GM12875 (cell line): ENCODE data around the gene PTPN11.
"Not testable (repeated sequence)": the region's sequence is repeated elsewhere in the genome, so short reads cannot be mapped to it uniquely, and the experiment has no call there.

Experiments used
- H3K4me3 ChIP-seq: one replicate; pipeline ENCODE4 v1.5.1; 2011; ENCODE audit warnings: low read depth, low read length, control low read depth
- TF ChIP-seq, protein P1 (sequence below): IDR thresholded peaks from 2 replicates; pipeline ENCODE4 v1.5.1; 2011; ENCODE audit warnings: low read depth, mild to moderate bottlenecking, control low read depth, inconsistent platforms, low read length, moderate library complexity, borderline replicate concordance; ENCODE audit not compliant: insufficient read depth

Gene PTPN11

DNA sequence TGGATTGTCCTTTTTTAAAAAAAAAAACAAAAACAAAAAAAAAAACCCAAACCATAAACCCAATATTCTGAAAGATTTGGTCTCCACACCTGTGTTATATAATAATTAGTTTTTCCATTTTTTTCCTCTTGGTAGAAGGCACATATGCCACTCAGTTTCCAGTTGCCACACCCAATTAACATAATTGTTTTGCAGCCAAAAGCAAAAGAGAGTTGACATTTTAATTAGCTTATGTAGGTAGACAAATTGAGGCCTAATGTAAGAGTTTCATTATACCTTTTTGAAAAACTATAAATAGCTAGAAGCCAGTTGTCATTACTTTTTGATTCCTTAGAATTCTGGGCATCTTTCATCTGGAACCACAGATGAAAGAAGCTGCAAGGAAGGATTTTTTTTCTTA is 21.0 kb downstream of the PTPN11 start:
- TF ChIP-seq, protein P1, sequence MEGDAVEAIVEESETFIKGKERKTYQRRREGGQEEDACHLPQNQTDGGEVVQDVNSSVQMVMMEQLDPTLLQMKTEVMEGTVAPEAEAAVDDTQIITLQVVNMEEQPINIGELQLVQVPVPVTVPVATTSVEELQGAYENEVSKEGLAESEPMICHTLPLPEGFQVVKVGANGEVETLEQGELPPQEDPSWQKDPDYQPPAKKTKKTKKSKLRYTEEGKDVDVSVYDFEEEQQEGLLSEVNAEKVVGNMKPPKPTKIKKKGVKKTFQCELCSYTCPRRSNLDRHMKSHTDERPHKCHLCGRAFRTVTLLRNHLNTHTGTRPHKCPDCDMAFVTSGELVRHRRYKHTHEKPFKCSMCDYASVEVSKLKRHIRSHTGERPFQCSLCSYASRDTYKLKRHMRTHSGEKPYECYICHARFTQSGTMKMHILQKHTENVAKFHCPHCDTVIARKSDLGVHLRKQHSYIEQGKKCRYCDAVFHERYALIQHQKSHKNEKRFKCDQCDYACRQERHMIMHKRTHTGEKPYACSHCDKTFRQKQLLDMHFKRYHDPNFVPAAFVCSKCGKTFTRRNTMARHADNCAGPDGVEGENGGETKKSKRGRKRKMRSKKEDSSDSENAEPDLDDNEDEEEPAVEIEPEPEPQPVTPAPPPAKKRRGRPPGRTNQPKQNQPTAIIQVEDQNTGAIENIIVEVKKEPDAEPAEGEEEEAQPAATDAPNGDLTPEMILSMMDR = no peak
- no peak overlapping the region for H3K4me3 ChIP-seq

DNA sequence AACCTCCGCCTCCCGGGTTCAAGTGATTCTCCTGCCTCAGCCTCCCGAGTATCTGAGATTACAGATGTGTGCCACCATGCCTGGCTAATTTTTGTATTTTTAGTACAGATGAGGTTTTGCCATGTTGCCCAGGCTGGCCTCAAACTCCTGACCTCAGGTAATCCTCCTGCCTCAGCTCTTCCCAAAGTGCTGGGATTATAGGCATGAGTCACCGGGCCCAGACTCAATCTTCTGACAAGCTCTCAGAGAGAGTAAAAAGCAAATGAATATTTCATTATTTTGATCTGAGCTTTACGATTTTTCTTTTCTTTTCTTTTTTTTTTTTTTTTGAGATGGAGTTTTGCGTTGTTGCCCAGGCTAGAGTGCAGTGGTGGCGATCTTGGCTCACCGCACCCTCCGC is 21.9 kb downstream of the PTPN11 start:
- H3K4me3 ChIP-seq = not testable (repeated sequence)

DNA sequence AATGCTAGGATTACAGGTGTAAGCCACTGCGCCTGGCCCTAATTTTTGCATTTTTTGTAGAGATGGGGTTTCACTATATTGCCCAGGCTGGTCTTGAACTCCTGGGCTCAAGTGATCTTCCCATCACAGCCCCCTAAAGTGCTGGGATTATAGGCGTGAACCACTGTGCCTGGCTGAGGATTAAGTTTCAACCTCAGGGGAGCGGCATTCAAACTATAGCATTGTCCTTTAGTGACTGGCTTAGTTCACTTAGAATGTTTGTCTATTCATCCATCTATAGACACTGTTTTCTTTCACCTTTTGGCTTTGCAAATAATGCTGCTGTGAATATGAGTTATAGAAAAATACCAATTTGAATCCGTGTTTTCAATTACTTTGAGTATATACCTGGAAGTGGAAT is 25.2 kb downstream of the PTPN11 start:
- TF ChIP-seq, protein P1 = no peak
- no peak overlapping the region for H3K4me3 ChIP-seq

DNA sequence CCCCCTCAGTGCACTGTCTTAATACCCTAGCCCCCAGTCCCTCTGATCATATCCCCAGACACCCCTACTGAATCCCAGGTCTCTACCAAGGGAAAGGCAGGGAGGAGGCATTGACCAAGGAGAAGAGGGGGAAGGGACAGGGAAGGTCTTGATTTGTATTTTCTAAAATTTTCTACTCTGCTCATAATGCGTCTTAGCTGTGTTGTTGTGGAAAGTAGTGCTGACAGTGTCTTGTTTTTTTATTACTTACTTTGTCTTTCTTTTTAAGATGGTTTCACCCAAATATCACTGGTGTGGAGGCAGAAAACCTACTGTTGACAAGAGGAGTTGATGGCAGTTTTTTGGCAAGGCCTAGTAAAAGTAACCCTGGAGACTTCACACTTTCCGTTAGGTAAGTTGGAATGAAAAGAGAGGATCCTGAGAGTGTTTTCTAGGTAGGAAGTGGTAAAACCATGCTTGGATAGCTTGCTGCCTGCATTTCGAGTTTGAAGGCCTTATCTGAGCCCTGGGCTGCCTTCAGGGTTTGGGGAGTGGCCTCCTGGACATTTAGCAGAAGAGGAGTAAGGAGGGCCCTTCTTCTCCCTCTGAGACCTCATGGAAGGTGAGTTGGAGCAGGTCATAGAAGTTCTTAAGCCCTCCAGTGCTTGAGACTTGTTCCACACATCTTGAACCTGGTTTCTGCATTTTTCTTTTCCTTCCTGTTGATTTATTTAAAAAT is 27.4 kb downstream of the PTPN11 start:
- TF ChIP-seq, protein P1 = no peak
- H3K4me3 ChIP-seq = no peak overlapping the region

DNA sequence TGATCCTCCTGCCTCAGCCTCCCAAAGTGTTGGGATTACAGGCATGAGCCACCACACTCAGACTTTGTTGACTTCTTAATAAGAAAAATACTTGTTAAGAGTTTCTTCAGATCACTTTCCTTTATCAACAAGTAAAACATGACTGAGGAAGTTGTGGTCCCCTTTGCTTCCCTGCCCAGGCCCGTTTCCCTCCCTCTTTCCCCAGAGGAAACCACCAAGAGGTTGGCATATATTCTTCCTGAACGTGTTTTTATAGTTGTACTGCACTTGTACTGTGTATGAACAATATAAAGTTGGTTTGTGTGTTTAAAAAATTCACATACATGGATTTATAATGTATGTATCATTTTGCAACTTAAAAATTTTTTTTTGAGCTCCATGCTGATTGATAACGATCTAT is 28.4 kb downstream of the PTPN11 start:
- H3K4me3 ChIP-seq = no peak overlapping the region
- TF ChIP-seq, protein P1 = no peak

GRCh38 chr12:112448165-112448564 is 29.4 kb downstream of the PTPN11 start:
- not testable (repeated sequence) for H3K4me3 ChIP-seq

DNA sequence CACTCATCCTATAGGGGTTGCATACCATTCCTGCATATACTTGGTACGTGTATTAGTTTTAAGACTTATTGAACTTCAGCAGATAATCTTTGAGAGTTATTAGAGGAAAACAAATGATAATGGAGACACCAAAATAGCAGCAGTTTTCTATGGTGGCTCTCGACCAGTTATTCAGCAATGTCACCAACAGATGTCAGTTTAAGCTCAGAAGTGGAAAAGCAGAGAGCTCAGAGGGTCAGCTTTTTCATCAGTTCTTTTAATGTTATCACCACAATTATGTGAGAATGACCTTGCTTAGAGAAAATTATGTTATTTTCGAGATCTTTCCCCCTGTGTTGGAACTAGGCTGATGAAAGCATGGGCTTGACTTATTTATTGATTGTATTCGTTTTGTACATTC is 32.0 kb downstream of the PTPN11 start:
- TF ChIP-seq, protein P1 = no peak
- H3K4me3 ChIP-seq = no peak overlapping the region

- no peak overlapping the region for H3K4me3 ChIP-seq
- TF ChIP-seq, protein P1 = no peak
Observed at GRCh38 chr12:112456029-112456428, 37.3 kb downstream of the PTPN11 start.

DNA sequence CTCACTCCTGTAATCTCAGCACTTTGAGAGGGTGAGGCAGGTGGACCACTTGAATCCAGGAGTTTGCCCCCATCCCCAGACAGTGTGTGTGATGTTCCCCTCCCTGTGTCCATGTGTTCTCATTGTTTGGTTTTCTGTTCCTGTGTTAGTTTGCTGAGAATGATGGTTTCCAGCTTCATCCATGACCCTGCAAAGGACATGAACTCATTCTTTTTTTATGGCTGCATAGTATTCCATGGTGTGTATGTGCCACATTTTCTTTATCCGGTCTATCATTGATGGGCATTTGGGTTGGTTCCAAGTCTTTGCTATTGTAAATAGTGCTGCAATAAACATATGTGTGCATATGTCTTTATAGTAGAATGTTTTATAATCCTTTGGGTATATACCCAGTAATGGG is 38.4 kb downstream of the PTPN11 start:
- H3K4me3 ChIP-seq = not testable (repeated sequence)
